ENCODE measurements around the gene MIDN.

MIDN gene

DNA sequence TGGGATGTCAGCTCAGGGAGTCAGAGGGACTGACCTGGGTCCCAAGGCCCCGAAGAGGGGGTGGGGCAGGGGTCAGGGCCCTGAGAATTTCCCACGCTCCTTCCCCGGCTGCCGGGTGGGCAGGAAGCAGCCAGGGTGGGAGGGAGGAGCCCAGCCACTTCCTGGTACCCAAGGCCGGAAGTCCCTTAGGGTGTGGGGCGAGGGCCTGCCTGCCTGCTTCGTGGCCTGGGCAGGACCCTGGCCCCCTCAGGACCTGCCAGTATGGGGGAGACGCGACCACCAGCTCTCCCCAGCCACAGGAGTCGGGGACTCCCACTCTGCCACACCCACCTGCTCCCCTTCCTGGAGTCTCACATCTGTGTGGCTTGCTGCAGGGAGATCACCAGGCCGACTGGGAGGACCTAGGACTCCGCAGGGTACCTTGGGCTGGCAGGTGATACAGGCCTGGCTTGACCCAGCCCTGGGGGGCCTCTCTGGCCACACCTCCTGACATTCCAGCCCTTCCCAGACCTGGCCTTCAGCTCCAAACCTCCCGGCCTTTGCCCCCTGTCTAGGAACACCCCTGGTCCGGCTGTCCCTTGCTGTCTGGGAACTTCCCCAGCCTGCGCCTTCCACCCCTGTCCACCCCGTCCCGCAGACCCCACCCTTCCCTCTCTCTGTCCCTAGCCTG is 11.0 kb downstream of the MIDN start:
- no peak for DNase-seq

DNA sequence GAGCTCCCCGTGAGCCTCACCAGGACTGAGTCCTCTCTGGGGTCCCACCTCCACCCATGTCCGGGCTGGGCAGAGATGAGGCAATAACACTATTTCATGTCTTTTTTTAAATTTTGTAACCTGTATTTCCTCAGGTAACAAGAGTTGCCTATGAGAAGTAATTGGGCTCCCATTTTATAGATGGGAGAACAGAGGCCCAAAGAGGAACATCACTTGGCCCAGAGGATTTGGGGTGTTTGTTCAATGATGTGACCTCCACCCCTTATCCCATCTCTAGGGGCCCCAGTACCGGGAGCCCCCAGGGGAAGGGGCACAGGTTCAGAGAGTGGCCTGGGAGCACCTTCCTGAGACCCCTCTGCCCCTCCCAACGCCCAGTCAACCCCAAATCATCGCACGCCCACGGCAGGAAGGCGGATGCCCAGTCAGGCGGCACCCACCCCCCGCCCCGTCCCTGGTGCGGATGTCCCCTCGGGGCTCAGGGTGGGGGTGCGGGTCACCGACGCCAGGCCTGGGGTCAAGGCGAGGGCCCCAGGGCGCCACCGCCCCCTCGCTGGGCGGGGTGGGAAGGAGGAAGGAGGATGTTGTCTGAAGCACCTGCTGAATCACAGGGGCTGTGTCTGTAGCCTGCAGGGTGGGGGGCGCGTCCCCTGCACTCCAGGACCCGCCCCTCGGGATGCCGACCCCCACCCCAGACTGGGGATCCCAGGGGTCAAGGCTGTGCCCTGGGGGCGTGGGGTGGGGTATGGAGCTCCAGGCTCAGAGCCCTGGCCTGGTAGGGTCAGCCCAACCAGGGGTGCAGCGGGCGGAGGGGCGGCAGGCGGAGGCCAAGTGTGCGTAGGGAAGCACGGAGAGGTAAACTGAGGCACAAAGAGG is 11.7 kb downstream of the MIDN start:
- DNase-seq, result no peak

DNA sequence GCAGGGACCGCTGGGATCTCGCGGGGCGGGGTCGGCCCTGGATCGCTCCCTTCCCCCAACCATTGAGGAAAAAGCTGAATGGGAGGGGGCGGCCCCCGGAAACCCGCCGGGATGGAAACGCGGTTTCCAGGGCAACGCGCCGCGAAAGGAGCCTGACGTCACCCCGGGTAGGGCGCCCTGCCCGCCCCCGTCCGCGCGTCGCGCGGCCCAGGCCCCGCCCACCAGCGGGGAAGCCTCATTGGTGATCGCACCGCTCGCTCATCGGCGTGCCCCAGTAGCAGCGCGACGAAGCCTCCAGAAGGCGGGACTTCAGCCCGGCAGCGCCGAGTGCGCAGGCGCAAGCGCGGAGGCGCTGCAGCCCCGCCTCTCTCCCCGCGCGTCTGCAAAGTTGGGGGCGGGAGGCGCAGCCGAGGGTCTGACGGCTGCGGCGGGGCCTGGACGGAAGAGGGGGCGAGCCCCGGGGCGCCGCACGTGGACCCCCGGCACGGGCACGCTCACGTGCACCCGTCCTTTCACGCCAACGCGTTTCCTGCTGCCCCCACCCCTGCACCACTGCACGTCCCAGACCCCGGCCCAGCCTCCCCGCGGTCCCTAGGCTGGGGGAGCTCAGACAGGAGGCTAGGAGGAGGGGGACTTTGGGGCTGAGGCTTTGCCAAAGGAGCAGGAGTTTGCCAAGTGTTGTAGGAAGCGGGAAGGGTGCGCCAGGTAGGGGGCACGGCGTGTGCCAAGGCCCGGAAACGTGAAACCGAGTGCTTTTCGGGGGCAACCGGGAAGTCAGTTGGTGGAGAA is 12.6 kb downstream of the MIDN start:
- peak; percentile 91 to 92 for DNase-seq

DNA sequence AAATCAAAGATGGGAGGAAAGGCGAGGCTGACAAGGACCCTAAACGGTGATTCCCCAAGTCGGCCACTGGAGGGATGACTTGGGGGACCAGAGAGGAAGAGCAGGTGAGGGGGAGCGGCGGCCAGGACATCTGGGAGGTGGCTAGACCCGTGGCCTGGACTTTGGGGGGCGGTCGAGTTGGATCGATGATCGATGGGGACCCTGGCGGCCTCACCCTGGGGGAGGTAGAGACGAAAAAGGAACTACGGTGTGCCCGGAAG is 13.1 kb downstream of the MIDN start:
- DNase-seq, result no peak

GRCh38 chr19:1261798-1262622 is 13.6 kb downstream of the MIDN start:
- DNase-seq, result no peak

DNA sequence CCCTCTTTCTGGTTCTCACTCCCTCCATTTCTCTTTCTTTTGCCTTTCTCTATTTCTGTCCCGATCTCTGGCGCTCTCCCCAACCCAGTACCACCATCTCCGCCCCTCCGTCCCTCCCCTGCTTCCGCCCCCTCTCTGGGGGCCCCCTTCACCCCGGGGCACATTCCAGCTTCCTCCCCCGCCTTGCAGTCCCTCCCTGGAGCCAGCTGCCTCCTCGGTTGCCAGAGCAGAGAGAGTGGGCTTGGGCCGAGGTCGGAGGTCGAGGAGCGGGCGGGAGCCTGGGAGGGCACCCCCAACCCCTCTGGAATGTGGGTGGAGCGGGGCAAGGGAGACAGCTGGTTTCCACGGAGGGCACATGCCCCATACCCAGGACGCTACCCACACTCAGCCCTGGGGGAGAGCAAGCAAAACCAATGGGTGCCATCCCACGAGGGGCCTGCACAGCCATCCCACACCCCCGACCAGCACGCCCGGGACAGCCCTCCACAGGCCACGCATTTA is 14.3 kb downstream of the MIDN start:
- no peak for DNase-seq

- no peak for DNase-seq
Observed at GRCh38 chr19:1263188-1263587, 14.8 kb downstream of the MIDN start.

- no peak for DNase-seq
Observed at GRCh38 chr19:1264801-1265614, 16.6 kb downstream of the MIDN start.

DNA sequence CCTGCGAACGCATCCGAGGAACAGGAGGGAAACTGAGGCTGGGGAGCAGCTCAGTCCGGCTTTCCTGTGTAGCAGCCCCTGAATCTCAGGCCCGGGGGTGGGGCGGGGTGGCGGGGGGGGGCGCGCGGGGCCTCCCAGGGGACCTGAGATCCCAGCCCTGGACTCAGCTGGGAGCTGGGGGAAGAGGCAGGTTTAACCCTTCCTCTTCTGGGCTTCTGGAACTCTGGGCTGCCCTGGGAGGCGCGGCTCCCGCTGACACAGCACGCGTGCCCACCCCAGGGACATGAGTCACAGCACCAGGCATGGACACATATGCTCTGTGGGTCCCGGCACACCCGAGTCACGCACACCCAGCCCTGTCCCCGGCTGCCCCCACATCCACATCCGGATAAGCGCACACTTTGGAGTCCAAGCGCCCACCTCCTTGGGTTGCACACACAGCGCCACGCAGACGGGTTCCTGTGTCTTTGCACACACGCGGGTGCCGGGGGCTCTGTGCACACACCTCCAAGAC is 17.3 kb downstream of the MIDN start:
- no peak for DNase-seq

GRCh38 chr19:1266129-1266915 is 17.9 kb downstream of the MIDN start:
- peak in 1 of 2 donors; percentile 59 for DNase-seq

GRCh38 chr19:1266916-1267476 is 18.6 kb downstream of the MIDN start:
- peak in 1 of 2 donors; percentile 68 for DNase-seq

DNA sequence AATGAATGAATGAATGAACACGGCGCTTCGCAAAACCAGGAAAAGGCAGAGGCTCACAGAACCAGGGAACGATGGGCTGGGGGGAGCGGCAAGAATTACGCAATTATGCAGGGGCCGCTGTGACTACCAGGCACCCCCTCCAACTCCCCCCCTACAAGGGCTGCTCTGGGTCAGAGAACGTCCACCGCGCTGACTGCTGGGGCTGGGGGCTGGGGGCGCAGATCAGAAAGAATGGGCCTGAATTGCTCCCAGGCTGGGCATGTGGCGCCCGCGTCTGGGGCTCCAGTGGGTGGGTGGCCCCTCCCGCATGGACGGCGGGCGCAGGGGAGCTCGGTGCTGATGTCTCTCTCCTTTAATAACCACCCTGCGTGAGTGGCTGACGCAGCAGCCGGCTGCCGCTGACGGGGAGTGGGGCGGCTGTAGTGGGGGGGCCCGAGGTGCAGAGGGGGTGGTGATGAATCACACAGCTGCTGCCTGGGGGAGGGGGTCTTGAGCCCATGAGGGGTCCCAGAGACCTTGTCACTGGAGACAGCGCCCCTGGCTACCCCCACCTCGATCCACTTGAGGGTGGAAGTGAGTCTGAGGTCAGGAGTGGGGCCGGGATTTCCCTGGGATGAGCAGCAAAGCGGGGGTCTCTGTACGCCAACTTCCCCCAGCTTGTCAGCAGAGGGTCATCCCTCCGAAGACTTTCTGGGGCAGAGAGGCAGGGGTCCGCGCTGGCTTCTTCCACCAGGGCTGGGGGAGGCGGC is 19.3 kb downstream of the MIDN start:
- no peak for DNase-seq

DNA sequence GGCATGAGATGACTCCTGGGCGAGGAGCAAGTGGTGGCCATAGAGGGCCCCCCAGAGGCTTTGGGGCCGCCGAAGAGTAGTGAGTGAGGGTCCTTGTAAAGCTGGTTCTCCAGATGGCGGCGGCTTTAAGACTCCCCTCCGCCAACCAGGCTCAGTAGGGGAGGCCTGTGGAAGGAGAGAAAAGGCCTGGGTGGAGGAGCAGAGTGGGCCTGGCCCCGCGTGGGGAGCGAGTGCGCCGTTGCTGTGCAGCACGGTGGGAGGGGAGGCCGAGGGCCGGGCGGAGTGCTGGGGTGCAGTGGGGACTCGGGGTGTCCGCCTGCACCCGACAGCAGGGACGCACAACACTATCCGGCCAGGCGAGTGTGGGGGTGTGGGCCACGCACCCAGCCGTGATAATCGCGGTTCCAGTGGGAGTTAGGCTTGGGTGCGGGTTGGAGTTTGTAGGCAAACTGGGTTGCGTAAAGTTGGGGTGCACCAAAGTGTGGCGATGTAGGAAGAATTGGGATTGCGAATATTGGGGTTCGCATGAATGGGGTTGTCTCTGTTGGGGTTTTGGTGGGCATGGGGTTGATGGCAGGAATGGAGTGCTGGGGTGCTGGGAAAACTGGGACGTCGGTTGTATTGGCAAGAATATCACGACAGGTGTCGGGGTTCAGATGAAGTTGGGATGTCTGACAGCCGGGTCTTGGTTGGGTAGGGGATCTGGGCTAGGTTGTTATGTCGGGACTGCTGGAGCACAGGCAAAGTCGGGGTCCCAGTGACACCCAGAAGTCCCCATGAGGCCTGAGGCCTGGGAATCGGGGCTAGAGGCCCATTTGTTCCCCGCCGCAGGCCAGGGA is 20.1 kb downstream of the MIDN start:
- DNase-seq, result no peak

GRCh38 chr19:1269065-1269477 is 20.7 kb downstream of the MIDN start, which contains the start of gene CIRBP:
CIRBP (plus strand) TSS chr19:1269332; CDS start chr19:1270934, 1,602 bp downstream.
- peak; percentile 98 to 99 for DNase-seq

GRCh38 chr19:1269478-1270212 is 21.3 kb downstream of the MIDN start:
- DNase-seq, result peak; percentile 62 to 80

DNA sequence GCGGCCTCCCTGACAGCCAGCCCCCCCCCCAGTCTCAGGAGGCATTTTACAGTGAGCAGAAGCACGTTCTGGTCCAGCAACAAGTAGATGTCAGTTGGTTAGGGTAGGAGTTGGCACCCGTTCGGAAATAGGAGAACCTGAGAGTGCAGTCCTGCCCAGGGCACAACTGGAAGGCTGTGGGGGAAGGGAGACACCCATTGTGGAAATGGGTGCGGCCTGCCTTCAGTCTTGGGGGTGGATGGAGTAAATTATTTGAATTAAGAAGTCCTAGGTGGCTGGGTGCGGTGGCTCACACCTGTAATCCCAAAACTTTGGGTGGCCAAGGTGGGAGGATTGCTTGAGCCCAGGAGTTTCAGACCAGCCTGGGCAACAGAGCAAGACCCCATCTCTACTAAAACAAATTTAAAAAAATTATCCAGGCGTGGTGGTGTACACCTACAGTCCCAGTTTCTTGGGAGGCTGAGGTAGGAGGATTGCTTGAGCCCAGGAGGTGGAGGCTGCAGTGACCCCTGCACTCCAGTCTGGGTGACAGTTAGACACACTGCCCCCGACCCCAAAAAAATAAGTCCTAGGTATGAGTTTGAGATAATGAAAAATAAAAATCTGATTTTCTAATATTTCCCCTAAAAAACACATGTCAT is 21.9 kb downstream of the MIDN start:
- no peak for DNase-seq
